Stimulated activated naive CD4-positive, alpha-beta T cell (primary cell): Measurements from ENCODE around the gene SZT2.
"Not testable (repeated sequence)": the region's sequence is repeated elsewhere in the genome, so short reads cannot be mapped to it uniquely, and the experiment has no call there.

Source experiments
- DNase-seq, 6 experiments: peaks; one replicate each; lab custom pipeline; 2025; lab: John Stamatoyannopoulos, UW

Gene SZT2

DNA sequence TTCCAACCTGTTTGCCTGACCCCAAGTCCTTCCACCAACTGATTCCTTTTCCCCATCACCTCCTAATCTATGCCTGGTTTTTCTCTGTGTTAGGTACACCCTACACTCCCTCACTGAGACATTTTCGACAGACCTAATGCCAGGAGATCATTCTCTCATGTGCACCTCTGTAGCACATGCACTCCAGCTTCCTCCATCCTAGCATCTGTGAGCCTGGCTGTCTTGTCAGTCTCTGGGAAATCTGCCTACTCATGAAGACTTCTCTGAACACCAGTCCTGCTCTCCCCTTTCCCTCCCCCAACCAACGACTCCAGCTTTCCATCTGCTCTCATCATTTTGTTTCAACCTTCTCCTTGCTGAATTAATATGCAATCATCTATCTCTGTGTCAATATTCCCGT, 1.1 kb upstream of the SZT2 start:
- no peak for DNase-seq

GRCh38 chr1:43392702-43393101, 3.0 kb downstream of the SZT2 start:
- no peak for DNase-seq

DNA sequence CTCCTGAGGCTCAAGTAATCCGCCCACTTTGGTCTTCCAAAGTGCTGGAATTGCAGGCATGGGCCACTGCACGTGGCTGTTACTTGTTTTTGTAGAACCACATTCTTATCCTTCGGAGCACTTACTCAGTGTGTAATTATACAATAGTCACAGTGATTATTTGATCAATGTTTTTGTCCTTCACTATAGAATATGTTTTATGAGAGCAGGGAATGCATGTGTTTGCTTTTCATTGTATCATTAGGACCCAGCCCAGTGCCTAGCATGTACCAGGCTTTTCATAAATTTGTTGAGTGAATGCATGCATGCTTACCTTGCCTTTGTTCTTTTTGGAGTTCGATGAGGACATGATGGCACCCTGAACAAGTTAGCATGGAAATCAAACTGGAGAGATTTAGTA, 5.8 kb downstream of the SZT2 start:
- DNase-seq: no peak

DNA sequence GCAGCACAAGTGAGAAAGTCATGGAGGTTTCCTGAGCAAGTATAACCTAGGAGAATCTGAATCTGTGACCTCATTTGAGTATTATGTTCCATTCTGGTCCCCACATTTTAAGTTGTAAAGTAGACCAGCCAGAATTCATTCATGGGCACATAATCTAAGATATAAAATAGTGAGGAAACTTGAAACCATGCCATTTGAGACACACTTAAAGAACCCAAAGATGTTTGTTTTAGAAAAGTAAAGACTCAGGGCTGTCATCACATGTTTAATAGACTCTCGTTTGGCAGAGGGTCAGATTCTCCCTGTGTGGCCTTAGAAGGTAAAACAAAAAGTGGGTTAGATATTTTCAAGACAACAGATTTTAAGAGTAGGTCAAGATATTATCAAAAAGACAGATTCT, 6.4 kb downstream of the SZT2 start:
- DNase-seq: no peak

GRCh38 chr1:43398227-43398626, 8.5 kb downstream of the SZT2 start:
- no peak for DNase-seq

DNA sequence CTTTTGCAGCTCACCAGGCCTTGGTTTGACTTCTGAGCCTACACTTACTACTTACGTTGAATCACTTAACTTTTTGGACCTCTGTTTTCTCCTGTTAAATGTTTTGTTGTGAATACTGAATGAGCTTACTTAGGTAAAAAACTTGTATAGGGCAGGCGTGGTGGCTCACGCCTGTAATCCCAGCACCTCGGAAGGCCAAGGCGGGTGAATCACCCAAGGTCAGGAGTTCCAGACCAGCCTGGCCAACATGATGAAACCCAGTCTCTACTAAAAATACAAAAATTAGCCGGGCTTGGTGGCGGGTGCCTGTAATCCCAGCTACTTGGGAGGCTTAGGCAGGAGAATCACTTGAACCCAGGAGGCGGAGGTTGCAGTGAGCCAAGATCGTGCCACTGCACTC, 10.7 kb downstream of the SZT2 start:
- not testable (repeated sequence) for DNase-seq

GRCh38 chr1:43402089-43402865, 12.6 kb downstream of the SZT2 start:
- DNase-seq: no peak

- DNase-seq: no peak
These were observed 14.7 kb downstream of the SZT2 start for GRCh38 chr1:43404353-43404752.

- no peak for DNase-seq
These were observed 15.6 kb downstream of the SZT2 start for GRCh38 chr1:43405219-43405875.

DNA sequence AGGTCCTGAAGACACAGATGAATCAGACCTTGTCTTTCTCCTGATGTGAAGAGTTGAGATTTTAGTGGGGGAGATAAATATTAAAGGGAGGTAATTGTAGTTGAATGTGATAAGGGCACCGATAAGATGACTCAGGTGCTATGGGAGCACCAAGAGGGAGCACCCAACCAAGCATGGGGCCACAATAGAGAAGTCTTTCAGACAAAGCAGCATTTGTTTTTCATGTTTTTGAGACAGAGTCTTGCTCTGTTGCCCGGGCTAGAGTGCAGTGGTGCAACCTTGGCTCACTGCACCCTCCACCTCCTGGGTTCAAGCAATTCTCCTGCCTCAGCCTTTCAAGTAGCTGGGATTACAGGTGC, 16.2 kb downstream of the SZT2 start:
- DNase-seq: no peak

- no peak for DNase-seq
These were observed 20.9 kb downstream of the SZT2 start for GRCh38 chr1:43410571-43410970.

- DNase-seq: not testable (repeated sequence)
These were observed 23.7 kb downstream of the SZT2 start for GRCh38 chr1:43413426-43413825.

DNA sequence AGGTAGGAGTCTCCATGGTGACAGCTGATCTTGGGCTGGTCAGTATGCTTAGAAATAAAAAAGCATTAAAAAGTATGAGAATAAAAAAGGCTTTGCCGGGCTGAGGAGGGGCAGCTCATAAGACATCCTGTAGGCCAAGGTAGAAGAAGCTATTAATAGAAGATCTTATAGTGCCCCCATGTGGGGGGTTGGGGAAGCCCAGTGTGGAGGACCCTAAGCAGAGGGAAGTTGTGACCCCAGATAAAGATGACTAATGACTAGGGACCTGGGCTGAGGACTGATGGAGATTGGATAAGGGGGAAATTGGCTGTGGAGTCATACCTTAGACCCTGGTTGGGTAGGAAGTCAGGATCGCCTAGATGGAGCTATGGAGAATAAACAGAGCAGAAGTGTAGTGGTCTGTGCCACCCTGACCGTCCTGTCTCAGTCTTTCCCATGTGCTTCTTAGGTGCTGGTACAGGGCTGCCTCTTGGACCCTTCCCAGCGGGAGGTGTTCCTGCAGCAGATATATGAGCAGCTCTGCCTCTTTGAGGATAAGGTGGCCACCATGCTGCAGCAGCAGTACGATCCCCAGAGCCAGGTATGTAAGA, 25.0 kb downstream of the SZT2 start:
- peak; percentile 42 to 79 (median 52) for DNase-seq

DNA sequence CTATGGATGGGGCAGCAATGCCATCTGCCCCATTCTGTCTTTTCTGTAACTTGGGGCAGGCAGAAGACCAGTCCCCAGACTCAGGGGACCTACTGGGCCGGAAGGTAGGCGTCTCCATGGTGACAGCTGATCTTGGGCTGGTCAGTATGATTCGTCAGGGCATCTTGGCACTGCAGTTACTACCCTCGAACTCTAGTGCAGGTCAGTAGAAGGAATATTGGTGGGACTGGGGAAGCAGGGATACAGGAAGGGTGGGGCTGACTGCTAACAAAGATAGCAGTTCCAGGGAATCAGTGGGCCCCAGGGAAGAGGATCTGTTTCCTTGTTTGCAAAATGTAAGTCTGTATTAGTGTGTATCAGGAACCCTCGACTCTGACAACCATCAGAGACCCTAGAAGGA, 26.2 kb downstream of the SZT2 start:
- DNase-seq: no peak

- DNase-seq: no peak
These were observed 29.2 kb downstream of the SZT2 start for GRCh38 chr1:43418858-43419257.

- no peak for DNase-seq
These were observed 30.1 kb downstream of the SZT2 start for GRCh38 chr1:43419627-43420425.

- DNase-seq: no peak
These were observed 31.2 kb downstream of the SZT2 start for GRCh38 chr1:43420874-43421273.

DNA sequence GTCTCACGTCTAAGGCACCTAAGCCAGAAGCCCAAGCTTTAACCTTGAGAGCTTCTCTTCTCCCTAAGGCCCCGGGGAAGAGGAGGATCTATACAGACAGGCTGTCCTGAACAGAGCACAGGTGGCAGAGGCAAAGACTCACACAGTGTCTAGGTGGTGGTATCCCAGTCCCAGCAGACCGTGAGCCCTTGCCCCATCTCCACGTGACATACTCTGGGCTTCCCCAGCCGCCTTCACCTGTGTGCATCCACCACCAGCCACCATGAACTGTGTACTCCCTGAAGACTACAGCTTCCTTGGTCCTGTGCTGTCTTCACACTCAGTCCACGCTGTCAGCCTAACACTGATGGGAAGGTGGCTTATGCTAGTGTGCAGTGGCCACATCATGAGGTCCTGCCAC, 31.7 kb downstream of the SZT2 start:
- DNase-seq: no peak

DNA sequence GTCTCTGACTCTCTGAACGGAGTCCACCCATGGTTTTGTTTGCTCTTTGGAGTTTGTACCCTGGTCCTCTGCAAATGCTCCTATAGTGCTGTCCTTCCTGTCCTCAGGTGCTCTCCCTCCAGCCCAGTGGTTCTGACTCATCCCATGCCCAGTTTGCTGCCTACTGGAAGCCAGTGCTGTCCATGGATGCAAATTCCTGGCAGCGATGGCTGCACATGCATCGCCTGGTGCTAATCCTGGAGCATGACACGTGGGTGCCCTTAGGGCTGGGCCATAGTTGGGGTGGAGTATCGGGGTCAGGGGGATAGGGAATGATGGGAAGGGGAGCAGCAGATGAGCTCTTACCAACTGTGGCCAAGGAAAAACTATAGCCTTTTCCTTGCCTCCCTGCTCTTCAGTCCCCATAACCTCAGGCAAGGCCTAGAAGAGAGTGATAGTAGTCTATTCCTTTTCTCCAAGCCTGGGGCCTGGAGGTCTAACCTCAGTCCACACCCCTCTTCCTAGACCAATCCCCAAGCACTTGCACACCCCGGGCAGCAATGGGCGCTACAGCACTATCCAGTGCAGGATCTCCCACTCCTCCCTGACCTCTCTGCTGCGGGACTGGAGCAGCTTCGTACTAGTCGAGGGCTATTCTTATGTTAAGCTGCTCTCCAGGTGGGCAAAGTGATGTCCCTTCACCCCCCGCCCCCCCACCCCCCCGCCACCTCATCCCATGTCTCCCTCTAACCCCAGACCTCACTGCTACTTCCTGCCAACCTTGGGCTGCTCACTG, 32.5 kb downstream of the SZT2 start:
- no peak for DNase-seq

DNA sequence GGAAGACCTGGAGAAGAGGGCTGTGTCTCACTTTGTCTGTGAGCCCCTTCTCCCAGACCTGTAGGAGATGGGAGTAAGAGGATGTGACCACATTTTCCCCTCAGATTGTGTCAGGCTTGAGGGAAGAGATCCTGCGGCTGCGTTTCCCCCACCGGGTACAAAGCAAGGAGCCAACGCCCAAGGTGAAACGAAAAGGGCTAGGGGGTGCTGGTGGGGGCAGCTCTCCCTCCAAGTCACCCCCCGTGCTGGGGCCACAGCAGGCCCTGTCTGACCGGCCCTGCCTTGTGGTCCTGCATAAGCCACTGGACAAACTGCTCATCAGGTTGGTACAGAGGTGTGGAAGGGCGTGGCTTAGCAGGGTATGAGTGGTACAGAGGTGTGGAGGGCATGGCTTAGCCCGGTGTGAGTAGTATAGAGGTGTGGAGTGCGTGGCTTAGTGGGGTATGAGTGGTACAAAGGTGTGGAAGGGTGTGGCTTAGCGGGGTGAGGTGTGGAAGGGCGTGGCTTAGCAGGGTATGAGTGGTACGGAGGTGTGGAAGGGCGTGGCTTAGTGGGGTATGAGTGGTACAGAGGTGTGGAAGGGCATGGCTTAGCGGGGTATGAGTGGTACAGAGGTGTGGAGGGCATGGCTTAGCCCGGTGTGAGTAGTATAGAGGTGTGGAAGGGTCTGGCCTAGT, 33.4 kb downstream of the SZT2 start:
- DNase-seq: no peak
